Testis (tissue), 2 donors: ENCODE measurements around the gene RAB4B.

Experiments
- POLR2A ChIP-seq: fragments of 450-650 bp; IDR thresholded peaks from one replicate; pipeline ENCODE4 v1.6.1; 2017; ENCODE audit warnings: antibody characterized with exemption, mild to moderate bottlenecking, moderate library complexity
- TF ChIP-seq, protein P1 (sequence below), 3 experiments: fragments of 450-650 bp in 2 of 3; fragments of 200-600 bp in 1 of 3; sonication (generic) in 1 of 3; IDR thresholded peaks; one replicate each; pipeline ENCODE4 v1.5.1; 2016 to 2019; ENCODE audit warnings: antibody characterized with exemption in 3 of 3, mild to moderate bottlenecking in 2 of 3, moderate library complexity in 1 of 3

- TF ChIP-seq, protein P1, sequence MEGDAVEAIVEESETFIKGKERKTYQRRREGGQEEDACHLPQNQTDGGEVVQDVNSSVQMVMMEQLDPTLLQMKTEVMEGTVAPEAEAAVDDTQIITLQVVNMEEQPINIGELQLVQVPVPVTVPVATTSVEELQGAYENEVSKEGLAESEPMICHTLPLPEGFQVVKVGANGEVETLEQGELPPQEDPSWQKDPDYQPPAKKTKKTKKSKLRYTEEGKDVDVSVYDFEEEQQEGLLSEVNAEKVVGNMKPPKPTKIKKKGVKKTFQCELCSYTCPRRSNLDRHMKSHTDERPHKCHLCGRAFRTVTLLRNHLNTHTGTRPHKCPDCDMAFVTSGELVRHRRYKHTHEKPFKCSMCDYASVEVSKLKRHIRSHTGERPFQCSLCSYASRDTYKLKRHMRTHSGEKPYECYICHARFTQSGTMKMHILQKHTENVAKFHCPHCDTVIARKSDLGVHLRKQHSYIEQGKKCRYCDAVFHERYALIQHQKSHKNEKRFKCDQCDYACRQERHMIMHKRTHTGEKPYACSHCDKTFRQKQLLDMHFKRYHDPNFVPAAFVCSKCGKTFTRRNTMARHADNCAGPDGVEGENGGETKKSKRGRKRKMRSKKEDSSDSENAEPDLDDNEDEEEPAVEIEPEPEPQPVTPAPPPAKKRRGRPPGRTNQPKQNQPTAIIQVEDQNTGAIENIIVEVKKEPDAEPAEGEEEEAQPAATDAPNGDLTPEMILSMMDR (IDR thresholded peaks at IDR 0.05) = no peak
- TF ChIP-seq POLR2A = no peak
Observed at GRCh38 chr19:40800339-40800996, 22.4 kb downstream of the RAB4B start.
